Cortex of kidney (tissue), 1 donor: ENCODE data around the gene ADCY5.

Experiments used
- DNase-seq: peaks from one replicate; lab custom pipeline; 2025; lab: John Stamatoyannopoulos, UW

ADCY5 gene

DNA sequence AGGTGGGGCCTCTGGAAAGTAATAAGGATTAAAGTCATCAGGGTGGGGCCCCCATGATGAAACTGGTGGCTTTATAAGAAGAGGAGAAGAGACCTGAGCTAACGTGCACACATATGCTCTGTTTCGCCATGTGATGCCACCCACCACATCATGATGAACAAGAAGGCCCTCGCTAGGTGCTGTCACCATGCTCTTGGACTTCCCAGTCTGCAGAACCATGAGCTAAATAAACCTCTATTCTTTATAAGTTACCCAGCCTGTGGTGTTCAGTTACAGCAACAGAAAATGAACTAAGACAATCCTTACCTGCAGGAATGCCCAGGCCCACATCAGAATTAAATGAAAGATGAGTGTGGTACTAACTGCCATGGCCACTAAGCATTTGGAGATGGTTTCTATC lies 79.8 kb downstream of the ADCY5 start:
- DNase-seq: no peak

DNA sequence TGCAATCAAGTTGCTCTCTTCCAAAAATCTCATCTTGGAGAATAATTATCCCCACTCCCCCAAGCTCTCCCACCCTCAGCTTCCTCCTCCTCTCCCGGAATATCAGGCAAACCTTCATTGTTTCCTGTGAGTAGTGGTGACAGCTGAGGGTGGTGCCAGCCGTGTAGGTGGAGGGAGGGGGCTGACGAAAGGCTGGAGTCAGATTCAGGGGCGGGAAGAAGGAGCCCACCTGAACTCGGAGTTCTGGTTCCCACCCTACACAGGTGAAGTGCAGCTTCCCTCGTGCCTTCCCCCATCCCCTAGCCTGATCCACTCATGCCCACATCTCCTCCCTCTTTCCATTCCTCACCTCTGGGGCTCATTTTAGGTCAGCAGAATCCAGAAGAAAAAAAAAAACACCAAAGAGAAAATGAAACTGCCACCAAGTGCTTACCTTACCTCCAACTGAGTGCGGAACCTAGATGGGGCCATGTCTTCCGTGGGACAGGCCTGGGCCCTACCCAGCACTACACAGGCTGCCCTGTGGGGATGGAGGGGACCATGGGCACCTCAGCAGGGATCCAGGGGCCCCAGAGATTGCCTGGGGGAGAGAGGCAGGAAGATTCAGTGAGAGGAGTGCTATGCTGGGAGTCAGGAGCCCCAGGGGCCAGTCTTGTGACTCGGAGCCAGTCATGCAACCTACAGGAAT lies 81.3 kb downstream of the ADCY5 start:
- DNase-seq: no peak

DNA sequence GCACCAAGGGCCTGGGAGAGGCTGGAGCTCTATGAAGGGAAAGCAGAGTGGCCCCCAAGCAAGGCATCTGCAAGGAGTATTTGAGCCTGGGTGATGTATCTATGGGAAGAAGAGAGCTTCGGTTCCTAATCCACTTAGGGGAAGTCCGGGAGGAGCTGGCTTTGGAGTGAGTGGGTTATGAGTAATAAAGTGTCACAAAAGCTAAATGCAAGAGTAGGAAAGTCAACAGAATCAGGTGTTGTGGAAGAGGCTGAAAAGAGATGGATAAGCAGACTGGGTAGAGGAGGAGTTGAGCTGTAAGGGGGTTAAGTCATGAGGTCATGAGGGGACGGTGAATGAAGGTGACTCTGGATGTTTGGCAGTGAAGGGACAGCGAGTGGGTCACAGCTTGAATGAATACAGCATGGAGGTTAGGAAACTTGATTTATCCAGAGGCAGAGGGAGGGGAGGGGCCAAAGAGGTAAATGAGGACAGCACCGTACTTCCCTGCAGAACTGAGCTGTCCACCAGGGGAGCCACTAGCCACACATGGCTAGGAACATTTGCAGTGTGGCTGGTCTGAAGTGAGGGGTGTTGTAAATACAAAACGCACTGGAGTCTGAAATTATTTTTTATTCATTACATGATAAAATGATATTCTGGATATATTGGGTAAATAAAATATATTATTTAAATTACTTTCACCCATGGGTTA lies 83.3 kb downstream of the ADCY5 start:
- DNase-seq: no peak

DNA sequence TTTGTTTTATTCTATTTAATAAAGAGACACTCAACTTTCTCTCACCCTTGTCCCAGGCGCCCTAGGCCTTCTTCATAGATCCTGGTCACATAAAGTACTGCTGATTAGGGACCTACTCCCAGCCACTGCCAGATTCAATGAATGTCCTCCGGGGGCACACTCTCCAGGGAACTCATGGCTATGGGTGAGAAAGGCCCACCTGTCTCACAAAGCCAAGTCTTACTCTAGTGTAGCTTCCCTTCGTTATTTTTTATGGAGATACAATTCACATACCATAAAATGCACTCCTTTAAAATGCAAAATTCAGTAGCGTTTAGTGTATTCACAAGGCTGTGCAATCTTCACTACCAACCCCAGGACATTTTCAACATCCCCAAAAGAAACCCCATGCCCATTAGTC lies 87.8 kb downstream of the ADCY5 start:
- no peak for DNase-seq

DNA sequence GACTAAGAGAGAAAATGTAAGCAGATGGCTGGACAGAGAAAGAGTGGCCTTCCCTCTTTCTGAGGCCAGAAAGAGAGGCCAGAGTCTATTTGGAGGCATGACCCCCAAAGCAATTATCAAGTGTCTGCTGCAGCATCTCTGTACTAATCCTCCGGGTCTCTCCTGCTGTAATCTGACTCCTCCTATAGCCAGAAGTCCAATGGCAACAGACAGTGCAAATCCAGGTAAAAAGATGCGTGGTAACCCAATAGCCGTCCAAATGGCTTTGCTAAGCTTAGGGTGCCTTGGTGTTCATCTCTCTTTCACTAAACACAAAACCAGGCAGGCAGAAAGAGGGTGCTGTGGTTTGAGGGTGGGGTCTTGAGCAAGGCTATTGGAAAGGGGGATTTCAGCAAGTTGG lies 91.6 kb downstream of the ADCY5 start:
- DNase-seq: no peak

DNA sequence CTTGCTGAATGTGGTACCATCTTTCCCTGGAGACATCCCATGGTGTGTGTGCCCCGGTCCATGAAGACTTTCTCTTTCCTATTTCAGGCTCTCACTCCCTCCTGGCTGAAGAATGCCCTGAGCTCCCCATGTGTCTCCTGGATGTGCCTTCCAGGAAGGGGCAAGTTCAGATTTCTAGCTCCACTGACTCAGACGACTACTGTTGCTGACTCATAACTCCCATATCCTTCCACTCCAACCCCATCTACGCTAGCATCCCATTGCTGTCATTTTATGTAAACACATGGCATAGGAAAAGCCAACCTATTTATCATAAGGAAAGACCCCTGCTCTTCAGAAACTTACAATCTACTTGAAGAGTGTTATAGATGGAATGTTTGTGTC lies 95.0 kb downstream of the ADCY5 start:
- DNase-seq: no peak

DNA sequence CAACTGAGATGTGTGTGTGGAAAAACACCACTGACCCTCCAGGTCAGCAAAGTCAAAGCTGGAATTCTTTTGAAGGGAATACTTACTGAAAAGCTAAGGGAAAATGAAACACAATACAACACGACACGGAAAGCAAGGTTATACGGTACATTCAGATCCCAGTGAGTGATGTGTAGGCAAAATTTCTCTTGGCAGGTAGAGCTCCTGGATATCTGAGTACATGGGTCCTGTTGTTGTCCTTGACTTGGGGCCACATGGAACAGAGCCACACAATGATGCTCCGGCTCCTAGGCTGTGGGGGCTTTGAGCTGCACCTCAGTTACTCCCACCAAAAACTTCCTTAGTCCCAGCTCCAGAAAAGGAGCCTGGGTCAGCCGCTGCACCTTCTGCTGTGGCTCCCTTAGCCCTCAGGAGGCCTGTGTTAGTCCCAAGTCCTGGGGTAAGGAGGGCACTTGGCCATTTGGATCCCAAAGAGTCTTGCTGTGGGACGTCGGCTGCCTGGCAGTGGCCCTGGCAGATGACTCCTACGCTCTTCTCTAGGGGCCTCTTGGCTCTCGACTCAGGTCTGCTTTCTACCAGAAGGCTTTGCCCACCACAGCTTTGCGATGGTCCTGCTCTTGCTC lies 95.6 kb downstream of the ADCY5 start:
- DNase-seq: no peak

DNA sequence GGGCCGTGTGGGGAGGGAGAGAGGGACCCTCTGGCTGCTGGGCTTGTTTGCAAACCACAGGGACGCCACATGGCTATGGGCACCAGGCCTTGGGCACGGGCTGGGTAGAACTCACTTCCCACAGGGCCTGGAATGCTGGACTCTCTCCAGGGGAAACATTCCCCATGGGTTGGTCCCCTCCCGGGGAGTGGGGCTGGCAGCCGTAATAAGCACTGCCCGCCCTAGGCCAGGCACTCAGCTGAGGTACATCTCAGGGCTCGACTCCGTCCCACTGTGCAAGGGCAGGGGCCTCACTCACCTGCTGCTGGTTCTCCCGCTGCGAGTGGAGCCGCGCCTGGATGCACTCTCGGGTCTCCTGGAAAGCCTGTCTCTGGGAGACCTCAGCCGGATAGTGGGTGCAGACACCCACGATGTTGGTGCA lies 96.7 kb downstream of the ADCY5 start:
- DNase-seq: no peak

DNA sequence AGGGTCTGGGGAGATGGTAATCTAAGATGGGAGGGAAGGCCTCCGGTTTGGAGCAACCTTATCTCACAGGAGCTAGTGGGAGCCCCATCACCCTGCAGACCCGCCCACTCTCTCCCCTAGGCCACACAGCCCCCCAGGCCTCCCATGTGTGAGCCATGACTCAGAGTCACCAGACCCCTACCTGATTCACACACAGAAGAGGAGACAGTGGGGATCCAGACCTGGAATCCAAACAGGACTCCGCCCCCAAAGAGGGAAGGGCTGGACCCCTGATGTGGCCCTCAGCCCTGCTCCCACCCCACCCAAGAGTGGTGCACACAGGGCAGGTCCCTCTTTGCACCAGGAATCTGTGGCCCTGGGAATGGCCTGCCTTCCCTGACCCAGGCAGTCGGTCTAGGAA lies 97.4 kb downstream of the ADCY5 start:
- DNase-seq: no peak

DNA sequence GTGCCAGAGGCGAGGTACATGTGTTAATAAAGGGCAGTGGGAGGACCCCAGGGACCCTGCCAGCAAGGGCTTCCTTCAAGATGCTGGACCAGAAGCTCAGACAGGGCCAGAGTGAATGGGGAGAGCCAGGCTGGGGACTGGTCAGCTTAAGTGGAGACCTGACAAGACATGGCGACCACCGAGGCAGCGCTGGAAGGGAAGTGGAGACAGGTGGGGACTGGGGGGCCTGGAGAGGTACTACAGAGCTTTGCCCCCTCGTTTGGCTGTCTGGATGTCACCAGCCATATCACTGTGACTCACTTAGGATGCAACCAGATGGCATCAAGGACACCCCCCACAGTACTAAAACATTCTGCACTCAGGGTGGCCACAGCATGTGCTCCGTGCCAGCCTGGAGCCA lies 97.9 kb downstream of the ADCY5 start:
- no peak for DNase-seq

DNA sequence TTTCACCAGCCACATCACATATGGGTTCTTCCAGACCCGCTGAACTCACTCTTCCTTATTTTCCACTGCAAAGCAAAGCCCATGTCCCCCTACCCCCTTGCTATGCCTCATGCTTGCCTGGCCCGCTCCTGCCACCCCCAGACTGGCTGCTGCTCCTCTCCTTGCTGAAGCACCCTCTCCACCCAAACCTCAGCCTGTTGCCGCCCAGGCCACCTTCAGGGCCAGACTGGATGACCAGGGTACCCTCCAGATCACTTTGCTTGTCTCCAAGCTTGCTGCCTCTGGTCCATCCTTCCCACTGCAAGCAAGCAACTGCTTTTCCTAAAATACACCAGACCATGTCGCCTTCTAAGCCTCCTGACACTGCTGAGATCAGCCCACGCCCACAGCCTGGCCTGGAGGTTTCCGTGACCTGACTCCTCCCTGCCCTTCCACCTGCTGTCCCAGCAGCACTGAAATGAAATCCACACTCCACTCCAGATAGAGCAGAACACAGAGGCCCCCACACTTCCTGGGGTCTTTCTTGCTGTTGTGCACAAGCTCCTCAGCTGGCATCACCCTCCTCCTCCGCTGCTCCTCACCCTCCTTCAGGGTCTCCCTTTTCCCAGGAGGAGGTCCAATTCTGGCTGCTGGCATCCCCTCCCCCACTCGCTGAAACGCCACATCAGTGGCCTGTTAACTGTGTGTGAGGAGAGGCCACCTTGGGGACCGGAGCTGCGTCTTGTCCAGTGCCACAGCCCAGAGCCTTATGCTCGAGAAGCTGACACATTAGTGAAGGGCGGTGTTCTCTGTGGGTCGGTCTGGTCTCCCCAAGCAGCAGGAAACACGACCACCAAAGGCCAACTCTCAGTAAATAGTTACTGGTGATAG lies 99.1 kb downstream of the ADCY5 start:
- DNase-seq: no peak

DNA sequence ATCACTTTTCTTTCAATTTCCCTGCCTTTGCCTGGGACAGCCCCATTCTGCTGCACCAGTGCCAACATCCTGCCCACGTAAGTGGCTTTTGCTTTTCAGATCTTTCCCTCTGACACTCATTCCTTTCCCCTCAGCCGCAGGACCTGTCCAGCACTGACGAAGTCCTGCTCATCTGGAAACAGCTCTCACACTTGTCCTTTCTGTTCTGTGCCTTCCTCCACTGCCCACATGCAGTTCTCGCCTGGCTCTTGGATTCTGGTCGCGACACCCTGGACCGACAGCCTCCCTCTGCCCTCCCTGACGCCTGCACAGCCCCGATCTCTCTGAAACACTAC lies 99.7 kb downstream of the ADCY5 start:
- no peak for DNase-seq

DNA sequence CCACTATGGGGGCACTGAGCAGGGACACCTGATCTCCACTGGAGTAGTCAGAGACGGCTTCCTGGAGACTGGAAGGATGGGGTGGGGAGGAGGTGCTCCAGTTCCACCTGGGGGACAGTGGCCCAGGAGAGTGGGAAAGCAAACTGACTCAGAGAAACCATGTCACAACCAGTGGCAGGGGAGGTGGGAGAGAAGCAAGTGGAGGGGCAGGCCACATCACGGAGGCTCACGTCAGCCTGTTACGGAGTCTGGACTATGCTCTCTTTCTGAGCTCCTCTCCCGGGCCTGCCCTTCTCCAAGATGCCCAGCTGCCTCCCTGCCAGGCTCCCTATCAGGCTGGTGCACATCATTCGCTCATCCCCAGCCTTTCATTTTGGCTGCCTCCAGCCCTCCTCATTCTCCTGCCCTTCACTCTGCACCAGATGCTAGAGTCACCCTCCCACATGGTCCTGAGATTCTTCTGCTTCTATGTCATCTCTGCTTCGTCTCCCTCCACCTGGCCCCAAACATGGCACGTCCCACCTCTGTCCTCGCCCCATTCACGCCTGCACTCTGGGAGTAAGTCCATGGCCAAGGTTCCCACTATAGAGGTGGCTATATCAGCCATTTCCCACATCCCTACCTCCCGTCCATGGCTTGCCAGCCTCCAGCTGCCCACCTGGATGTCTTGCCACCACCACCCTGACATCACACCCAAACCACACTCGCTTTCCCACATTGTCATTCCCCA lies 100.3 kb downstream of the ADCY5 start:
- no peak for DNase-seq

DNA sequence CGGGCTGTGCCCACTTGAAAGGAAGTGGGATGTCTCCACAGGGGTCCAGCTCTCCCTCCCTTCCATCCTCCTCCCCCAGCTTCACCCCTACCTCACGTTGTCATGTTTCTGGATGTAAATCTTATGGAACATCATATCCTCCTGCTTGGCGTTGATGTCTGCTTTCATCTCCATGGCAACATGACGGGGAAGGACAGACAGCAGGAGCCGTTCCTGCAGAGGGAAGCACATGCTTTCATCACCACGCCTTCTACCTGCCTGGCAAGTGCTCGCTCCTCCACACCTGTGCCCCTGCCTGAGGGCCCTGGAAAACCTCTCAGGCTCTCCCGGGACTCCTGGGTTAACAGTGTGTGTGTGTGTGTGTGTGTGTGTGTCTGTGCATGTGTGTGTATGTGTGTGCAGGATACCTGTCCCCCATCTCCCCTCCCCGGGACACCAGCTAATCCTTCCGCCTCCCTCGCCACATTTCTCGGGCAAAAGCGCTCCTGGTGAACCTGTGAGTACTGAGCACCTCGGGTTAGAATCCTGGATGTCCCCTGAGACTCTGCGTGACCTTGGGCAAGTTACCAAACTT lies 101.1 kb downstream of the ADCY5 start:
- DNase-seq: no peak

DNA sequence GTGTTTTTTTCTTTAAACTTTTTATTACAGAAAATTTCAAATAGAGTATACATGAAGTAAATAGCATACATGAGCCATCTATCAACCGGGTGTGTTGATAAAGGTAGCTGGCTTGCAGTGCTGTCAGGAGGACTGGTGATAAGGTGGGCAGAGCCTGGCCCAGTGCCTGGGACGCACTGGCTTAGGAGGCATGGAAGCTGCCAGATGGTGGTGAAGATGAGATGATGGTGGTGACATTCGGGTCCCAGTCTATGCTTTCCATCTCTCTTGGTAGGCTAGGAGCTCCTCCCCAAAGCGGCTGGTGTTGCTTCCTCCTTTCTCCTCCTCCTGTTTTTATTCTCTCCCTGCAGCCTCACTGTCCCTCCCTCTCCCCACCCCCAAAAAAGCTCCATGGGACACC lies 101.7 kb downstream of the ADCY5 start:
- no peak for DNase-seq

DNA sequence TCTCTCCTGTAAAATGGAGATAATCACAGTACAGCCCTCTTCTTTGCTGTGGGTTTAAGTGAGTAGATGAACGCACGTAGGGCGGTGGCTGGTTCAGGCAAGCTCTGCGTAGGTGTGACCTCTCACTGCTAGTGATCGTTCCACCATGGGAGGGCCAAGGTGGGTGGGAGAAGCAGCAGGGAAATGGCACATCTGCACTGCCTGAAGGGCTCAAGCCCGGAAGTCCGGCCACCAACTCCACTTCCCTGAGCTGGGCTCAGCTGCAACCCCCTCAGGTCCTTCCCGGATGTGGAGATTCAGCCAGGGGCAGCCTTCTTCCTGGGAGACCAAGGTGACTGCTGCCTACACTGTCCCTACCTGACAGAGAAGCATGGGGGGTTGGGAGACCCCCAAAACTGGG lies 102.9 kb downstream of the ADCY5 start:
- DNase-seq: no peak

DNA sequence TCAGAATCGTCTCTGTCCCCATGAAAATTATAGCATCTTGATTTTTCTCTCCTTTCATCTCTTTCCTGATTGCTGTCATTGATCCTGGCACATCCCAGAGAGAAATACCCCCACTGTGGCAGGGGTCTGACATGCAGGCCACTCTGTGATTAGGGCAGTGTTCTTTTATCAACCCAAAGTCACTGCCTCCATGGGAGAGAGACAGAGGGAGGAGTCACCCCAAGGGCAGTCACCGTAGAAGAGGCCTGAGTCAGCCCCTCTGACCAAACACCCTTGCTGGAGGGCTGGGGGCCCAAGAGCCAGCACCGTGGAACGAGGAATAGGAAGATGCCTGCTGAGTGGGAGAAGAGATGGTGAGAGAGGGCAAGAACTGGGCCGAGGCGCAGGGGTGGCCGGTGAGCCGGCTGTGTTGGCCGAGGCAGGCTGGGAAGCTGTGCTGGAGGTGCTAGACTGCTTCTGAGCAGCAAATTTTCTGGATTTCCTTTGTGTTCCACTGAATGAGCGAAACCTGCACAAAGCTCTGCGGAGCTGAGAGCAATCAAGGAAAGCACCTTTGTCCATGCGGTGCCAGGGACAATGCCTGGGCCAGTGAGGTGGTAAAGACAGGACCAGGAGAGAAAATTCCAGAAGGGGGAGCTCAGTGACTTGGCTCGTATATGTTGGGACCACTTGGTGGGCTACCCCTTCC lies 103.8 kb downstream of the ADCY5 start:
- no peak for DNase-seq

DNA sequence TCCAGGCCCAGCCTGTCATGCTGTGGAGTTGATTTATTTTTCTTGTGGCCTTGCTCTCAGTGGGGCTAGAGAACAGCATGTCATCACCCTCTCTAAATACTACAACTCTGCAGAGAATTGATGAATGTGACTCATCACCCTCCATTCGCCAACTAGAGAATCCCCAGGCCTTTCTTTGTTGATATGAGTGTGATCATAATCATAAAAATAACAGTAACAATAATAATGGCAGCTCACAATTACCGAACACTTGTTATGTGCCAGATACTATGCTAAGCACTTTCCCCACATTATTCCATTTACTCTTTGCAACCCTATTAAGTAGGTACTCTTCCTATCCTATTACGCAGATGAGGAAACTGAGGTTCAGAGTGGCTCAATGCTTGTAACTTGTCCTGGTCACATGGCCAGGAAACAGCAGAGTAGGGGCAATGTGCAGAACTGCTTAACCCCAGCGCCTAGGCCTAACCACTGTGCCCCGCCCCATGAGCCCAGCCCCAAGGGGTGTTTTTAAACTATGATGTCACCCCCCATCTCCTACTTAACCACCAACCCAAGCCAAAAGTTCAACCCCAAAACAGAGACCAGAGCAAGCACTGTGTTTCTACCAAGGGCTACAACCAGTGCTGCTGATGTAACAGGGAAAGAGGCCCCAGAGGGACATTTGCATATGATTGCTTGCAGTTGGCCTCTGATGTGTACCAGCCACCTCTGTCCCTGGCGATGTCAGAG lies 104.5 kb downstream of the ADCY5 start:
- no peak for DNase-seq

DNA sequence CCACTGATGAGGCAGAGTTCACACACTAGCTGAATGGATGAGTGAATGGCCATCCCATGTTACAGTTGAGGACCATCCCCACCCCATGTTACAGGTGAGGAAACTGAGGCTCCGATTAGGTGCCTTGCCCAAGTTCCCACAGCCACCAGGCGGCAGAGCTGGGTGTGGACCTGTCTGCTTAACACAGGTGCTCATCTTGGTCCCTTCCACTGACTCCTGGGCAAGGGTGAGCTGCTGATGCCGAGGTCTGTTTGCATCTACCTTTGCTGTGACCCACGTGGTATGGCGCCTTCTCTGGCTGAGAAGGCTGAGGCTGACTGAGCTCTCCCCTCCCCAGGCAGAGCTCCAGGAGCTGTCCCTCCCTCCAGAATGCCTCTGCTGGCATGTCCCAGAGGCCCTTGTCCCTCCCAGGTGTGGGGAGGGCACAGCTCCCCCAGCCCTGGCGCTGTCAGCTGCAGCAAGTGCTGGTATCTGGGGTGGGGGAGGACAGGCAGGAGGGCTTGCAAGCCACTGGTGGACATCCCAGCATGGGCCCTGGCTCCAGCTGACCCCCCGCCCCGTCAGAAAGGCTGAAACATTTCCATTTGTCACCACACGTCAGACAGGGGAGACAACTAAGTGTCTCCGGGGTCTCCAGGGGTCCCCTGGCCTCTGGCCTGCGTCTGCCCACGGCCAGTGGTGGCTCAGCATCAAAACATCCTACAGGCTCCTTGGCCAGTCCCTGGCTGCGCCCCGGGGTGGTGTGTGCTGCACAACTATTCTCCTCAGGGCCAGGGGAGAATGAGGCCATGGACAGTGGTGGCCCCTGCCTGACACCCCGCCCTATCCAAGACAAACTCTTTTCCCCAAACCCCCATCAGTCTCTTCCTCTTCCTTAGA lies 105.4 kb downstream of the ADCY5 start:
- no peak for DNase-seq
